GM21390 (cell line): ENCODE data around the gene VSNL1.
"Not testable (repeated sequence)": the region's sequence is repeated elsewhere in the genome, so short reads cannot be mapped to it uniquely, and the experiment has no call there.

Source experiments
- ATAC-seq: cut with Tn5 transposase; IDR thresholded peaks from one replicate; pipeline ENCODE4 v1.9.1; 2021; ENCODE audit not compliant: unreplicated experiment

Gene VSNL1

GRCh38 chr2:17541531-17541950 is 1.0 kb downstream of the VSNL1 start:
- ATAC-seq: no peak

- ATAC-seq: no peak
Measured at GRCh38 chr2:17542471-17542870, 2.0 kb downstream of the VSNL1 start.

DNA sequence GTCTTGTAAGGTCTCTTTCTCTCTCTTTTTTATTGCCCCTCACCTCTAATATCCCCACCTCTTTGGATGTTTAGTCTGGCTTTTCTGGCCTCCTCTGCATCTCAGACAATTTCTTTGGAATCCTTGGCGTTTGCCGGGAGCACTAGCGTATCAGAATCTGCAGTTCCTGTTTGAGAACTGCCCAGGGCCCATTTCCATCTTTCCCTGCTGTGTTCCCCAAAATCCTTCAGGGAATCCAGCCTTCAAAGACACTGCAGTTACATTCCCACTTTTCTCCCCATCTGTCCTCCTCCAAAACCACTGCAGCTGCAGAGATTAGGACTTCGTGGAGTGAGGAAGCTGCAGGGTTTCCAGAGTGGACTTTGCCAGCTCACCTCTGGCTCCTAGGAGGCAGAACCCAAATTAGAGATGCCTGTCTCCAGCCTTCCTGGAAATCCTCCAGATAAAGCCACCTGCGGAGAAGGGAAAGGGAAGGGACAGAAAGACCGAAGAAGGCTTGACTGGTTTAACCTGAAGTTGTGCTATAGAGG is 2.7 kb downstream of the VSNL1 start:
- ATAC-seq: no peak

GRCh38 chr2:17543848-17544247 is 3.4 kb downstream of the VSNL1 start:
- ATAC-seq: no peak

DNA sequence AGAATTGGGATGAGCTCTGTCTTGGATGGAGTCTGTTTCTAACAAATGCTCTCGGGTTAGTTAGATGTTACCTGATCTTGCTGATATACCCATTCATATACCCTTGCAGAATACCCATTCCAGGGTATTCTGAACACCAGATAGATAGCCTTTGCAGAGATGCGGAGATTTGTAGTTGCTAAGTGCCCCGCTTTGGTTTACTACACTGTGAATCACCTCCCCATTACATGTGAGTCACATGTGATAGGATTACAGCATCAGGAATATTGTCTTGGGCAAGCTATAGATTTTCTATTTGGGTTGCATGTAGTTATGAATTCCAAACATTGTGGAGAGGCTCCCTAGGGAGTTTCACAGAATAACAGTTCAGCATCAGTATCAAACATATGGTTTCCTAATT is 3.8 kb downstream of the VSNL1 start:
- no peak for ATAC-seq

GRCh38 chr2:17545680-17546613 is 5.5 kb downstream of the VSNL1 start:
- no peak for ATAC-seq

GRCh38 chr2:17547237-17547636 is 6.7 kb downstream of the VSNL1 start:
- no peak for ATAC-seq

- ATAC-seq: no peak
Measured at GRCh38 chr2:17547737-17548136, 7.2 kb downstream of the VSNL1 start.

- no peak for ATAC-seq
Measured at GRCh38 chr2:17550907-17551306, 10.4 kb downstream of the VSNL1 start.

DNA sequence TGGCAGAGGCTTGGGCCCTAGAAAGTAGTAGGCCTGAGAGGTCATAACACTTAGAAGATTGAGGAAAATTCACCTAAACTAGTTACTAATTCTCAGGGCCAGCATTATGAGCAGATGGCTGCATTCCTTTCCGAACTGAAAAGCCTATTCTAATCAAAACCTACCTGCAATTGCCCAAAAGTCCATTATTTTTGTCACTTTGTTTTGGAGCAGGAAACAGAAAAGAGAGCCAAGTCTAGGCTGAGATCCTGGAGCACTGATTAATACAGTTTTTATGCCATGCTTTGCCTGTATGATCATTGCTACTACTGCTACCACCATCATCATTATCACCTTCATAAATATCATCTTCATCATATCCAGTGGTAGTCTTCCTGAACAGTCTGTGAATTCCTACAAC is 14.7 kb downstream of the VSNL1 start:
- ATAC-seq: no peak

DNA sequence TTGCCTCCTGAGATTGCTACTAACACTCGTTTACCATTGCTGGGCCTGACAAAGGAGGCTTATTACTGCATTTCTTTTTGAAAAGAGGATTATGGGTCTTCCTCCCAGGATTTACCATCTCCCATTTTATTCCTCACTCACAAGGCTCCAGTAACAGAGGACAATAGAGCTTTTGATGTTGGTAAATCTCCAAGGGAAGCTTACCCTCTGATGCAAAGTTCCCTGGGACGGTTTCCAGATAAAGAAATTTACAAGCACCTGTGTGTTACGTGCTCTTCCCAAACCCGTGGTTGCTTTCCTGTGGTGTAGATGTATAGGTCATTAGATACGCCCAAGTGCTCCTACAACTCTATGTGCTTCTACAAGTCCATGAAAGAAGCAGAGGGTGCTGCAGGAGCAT is 17.1 kb downstream of the VSNL1 start:
- no peak for ATAC-seq

GRCh38 chr2:17558053-17558452 is 17.6 kb downstream of the VSNL1 start:
- no peak for ATAC-seq

DNA sequence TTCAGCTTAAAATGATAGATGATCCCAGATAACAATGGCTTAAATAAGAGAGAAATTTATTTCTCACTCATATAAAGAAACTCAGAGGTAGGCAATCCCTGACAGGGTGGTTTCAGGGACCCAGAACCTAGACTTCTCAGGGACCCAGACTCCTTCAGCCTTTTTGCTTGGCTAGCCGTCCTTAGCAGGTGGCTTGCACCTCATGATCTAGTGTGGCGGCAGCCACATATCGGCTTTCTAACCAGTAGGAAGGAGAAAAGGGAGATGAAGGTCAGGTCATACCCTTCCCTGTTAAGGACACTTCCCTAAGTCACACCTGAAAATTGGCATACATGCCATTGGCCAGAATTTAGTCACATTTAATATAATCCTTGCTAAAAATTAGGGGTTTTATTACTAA is 18.4 kb downstream of the VSNL1 start:
- ATAC-seq: no peak

DNA sequence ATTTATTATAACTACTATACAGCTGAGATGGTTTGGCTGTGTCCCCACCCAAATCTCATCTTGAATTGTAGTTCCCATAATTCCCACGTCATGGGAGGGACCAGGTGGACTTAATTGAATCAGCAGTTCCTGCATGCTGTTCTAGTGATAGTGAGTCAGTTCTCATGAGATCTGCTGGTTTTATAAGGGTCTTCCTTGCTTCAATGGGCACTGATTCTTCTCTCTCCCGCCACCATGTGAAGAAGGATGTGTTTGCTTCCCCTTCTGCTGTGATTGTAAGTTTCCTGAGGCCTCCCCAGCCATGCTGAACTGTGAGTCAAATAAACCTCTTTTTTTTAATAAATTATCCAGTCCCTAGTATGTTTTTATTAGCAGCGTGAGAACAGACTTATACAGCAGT is 25.2 kb downstream of the VSNL1 start:
- not testable (repeated sequence) for ATAC-seq

DNA sequence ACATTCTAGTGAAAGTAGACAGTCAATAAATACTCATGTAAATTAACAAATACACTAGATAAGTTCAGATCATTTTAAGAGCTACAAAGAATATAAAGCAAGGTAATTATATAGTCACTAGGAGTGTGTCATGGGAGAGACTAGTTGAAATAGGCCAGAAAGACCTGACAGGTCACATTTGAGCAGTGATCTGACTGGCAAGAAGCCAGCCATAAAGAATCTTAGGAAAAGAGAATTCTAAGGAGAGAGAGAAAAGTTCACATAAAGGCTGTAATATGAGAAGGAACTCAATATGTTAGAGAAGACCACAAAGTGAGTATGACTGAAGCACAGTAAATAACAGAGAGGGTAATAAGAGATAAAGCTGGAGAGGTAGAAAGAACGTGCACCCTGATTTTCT is 31.2 kb downstream of the VSNL1 start:
- no peak for ATAC-seq

GRCh38 chr2:17573085-17573803 is 32.7 kb downstream of the VSNL1 start:
- no peak for ATAC-seq

- no peak for ATAC-seq
Measured at GRCh38 chr2:17573804-17574175, 33.3 kb downstream of the VSNL1 start.

GRCh38 chr2:17574406-17575073 is 34.0 kb downstream of the VSNL1 start:
- ATAC-seq: no peak

- ATAC-seq: no peak
Measured at GRCh38 chr2:17576802-17577201, 36.3 kb downstream of the VSNL1 start.

- peak; percentile 84 for ATAC-seq
Measured at GRCh38 chr2:17578466-17578928, 38.0 kb downstream of the VSNL1 start.

DNA sequence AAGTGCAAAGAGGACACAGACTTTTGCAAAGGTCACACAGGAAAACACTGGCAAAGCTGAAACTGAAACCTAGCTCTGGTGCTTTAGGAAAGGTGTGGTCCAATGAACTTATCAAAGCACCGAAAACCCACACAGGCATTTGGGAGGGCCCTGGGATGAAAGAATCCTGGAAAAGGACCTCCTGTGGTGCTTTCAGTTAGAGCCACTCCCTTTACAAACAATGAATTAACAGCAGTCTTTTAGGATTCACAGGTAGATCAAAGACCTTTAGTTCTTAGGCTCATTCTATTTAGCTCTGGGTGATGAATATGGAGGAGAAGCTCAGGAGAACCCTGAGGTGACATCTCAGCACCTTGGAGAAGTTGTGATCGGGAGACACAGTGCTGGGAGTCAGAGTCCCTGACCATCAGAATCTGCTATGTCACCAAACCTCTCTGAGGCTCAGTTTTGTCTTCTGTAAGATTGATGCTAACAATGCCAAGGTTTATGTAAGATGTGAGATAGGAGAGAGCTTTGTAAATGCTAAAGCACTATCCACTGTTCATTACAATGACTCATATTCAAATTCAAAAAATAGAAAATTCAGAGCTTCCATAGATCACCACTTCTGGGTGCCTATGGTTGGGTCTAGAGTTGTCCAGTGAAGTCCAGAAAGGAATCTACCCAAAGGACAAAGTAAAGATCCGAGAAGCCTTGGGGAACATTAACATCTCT is 39.3 kb downstream of the VSNL1 start:
- no peak for ATAC-seq
